GM21528 (cell line): ENCODE measurements around the gene LRRC73.
A peak's percentile ranks its signal among the peaks of the same experiment; 100 is the strongest.
"Not testable (repeated sequence)": the region's sequence is repeated elsewhere in the genome, so short reads cannot be mapped to it uniquely, and the experiment has no call there.

ENCODE experiments used
- ATAC-seq: cut with Tn5 transposase; IDR thresholded peaks from one replicate; pipeline ENCODE4 v1.9.1; 2021; ENCODE audit warnings: mild to moderate bottlenecking, moderate library complexity; ENCODE audit not compliant: unreplicated experiment, low FRiP score

The LRRC73 gene

DNA sequence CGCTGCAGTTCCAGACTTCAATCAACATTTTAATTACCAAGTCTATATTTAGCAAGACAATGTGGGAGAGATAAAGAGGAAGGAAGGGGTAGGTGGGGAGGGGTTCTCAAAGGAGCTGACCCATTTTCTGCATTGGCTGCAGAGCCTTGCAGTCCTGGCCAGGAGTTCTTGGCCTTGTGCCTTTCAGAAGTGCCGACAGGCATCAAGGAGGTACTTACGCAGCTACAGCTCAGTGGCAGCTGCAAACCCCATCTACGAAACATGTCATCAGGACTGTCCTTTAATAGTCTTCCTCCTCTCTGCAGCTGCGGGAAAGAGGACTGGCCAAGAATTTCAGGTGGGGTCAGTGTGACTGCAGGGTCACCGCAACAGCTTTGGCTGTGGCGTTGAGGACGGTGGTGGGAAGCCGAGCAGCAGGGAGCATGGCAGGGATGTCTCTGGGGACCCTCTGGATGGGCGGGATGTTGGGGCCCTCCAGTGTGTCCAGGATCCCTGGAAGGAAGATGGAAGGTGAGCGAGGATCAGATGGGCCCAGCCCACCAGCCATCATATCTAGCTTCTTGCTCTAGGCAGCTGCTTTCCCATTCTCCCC lies 1.8 kb upstream of the LRRC73 start:
- no peak for ATAC-seq

DNA sequence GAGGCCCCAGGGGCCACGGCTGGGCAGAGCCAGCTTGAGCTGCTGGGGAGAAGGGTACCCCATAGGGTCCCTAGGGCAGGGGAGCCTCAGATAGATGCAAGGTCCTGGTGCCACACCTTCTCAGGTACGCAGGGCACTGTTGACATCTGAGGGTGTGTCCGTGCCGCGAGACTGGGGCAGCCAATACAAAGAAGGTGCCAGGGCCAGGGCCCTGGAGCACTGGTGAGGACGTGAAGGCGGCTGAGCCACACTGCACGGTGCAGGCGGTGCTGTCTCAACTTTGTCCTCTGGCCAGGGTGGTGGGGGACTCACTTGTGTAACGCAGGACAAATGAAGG lies 649 bp upstream of the LRRC73 start:
- no peak for ATAC-seq

DNA sequence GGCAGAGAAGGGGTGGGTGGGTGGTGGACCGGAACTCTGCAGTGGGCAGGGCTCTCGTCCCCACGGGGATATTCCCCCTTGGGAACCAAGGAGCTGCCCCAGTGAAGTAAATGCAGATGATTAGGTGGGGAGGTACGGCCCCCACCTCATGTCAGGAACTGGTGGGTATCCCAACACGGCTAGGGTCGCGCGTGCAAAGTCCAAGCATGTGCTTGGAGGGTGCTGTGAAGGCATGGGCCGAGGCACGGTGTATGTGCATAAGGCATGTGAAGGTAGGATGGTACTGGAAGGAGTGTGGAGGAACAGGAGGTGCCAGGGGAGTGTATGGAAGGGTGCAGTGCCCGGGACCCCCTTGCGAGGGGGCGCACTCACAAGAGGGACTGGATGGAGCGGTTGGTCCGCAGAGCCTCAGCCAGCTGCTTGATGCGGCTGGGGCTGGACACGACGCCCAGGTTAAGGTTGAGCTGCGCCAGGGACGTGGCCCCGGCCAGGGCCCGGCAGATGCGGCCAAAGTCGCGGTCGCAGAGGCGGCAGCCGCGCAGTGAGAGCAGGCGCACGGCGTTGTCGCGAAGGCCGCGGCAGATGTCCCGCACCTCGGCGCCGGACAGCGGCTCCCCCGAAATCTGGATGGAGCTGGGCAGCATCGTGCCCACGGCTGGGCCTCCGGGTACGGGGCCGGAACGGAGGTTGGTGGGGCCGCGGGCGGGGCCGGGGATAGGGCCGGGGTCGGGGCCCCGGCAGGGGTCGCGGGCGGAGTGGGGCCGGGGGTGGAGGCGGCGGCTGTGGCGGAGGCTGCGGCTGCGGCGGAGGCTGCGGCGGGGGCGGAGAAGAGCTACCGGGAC lies 783 bp downstream of the LRRC73 start:
- no peak for ATAC-seq

DNA sequence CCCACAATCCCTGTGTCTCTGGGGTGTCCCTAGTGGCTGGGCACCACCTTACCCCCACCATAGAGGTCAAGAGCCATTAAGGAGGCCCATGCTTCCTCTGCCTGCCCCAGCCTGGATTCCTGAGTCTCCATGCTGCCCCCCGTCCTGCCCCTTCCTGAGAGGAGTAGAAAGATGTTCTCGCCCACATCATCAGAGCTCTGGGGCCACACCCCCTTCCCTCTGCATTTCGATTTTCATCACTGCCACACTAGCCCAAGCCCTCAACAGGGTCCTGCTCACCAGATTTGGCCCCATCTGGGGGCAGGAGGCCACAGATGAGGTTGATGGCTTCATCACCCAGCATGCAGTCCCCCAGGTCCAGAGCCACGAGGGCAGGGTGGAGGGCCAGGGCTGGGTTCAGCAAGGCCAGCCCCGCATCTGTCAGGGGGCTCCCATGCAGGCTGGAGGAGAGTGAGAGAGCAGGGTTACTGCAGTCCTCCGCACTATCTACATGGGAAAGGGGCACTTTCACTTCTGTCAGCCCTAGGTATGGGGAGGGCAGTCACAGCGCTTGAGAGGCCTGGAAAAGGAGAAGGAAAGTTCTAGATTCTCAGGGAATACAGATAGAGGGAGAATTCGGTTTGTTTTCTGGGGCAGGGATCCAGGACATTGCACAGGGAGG lies 1.5 kb downstream of the LRRC73 start:
- no peak for ATAC-seq

DNA sequence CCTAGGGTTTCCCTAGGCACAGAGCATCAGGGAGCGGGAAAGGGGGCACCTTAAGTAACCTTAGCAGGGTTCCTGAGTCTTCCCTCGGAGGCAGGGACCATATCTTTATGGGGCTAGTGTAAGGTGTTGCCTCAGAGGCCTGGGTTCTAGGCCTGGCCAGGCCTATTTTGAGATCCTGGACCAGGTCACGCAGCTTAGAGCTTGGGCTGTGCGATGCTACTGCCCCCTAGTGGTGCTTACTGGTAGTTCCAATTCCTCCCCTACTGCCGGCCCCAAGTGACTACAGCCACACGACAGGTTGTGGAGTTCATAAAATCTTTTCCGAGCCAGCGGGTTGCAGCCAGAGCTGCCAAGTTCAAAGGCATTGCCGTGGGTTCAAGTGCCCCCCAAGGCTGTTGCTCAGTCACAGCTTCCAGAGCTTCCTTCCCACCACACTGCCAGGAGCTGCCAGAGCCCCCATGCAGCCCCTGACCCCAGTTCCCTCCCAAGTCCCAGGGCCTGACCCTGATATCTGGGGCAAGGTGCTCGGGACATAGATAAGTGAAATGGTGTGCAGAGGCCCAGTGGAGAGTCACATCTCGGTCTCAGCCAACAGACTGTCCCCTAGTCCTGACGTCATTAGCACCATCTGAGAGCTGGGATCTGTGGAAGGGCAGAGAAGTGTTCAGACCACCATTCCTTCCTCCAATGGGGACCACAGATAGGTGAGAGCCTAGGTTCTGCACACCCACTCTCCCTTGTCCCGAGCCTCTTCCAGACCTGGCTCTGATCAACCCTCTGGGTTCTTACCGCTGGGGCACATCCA lies 3.3 kb downstream of the LRRC73 start:
- peak; percentile 47 for ATAC-seq

DNA sequence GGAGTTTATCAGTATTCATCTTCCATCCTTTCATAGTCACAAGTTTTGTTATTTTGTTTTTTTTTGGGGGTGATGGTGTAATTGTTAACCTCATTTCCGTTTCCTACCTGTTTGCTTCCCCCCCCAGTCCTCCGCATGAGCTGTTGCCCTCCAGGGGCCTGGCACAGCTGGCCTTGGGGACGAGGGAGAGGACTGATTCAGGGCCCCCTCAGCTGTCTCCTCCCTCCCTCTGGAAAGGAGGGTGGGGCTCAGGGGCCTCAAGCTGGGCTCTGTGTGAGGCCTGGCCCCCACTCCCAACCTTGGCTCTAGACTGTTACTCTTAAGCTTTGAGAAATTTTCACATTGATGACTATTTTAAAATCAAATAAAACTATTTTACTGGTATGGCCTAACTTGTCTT lies 4.0 kb downstream of the LRRC73 start:
- no peak for ATAC-seq

DNA sequence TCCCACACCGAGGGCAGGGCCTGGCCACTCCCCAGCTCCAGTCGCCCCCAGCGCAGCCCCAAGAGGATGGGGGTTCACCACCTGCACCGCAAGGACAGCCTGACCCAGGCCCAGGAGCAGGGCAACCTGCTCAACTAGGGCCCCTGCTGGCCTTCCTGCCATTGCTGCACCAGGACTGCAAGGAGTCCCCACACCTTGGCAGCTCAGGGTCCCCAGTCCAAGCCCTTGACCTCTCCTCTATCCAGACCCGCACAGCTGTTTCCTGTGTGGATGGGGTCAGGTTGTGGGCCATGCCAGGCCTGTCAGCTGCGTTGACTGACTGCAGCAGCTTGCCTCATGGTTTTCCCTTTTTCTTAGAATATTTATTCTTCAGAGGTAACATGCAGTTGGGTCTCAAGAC lies 4.4 kb downstream of the LRRC73 start:
- ATAC-seq, result no peak

DNA sequence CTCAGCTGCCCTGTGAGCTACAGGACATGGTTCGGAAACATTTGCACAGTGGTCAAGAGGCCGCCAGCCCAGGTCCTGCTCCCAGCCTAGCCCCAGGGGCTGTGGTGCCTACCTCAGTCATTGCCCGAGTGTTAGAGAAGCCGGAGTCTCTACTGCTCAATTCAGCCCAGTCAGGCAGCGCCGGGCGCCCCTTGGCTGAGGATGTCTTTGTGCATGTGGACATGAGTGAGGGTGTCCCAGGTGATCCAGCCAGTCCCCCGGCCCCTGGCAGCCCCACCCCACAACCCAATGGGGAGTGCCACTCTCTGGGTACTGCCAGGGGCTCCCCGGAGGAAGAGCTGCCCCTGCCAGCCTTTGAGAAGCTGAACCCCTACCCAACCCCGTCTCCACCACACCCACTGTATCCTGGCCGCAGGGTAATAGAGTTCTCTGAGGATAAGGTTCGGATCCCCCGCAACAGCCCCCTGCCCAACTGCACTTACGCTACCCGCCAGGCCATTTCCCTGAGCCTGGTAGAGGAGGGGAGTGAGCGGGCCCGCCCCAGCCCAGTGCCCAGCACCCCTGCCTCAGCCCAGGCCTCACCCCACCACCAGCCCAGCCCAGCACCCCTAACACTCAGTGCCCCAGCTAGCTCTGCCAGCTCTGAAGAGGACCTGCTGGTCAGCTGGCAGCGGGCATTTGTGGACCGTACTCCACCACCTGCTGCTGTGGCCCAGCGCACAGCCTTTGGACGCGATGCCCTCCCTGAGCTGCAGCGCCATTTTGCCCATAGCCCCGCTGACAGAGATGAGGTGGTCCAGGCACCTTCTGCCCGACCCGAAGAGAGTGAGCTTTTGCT lies 5.2 kb downstream of the LRRC73 start:
- no peak for ATAC-seq

DNA sequence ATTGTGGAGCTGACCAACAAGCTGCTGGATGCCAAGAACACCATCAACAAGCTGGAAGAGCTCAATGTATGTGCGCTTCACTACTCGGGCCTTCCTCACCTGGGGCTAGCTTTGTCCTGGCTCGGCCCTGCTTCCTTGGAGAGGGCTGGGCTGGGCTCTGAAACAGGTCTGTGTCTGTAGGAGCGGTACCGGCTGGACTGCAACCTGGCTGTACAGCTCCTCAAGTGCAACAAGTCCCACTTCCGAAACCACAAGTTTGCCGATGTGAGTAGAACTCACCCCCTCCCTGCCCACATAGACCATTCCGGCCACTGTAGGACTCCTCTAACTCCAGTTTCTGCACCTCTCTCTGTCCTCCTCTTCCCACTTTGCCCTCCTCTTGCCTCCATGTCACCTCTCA lies 6.7 kb downstream of the LRRC73 start:
- ATAC-seq, result no peak

DNA sequence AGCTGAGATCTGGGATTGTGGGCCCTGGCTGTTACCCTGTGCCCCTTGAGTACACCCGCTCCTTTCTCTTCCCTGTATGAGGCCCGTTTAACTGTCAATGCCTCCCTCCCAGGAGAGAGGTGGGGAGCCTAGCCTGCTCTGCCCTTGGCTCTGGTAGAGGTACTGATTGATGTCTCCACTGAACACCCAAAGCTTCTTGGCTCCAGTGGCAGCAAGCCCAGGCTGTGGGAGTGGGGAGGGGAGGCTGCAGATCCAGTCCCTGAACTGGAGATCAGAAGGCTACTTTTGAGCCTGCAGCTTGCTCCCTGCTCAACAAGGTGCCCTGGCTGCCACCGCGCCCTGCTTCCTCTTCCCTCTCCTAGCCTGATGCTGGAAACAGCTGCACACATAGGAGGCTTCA lies 7.5 kb downstream of the LRRC73 start:
- no peak for ATAC-seq

DNA sequence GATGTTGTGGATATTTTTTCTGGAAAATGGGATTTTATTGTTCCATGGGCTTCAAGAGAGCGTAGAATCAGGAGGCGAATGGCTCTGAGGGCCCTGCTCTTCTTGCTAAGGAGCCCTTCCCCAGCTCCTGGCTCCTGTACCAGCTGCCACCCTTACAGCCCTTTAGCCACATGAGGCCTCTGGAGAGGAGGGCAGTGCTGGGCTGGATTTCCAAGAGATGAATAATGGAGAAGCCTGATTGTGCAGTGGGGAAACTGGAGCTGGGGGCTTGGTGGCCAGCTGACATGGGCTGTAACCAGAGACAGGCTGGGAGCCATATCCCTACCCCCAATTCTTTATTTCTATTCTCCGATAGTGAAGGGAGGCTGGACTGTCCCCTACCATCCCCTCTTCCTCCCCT lies 9.2 kb downstream of the LRRC73 start:
- no peak for ATAC-seq

DNA sequence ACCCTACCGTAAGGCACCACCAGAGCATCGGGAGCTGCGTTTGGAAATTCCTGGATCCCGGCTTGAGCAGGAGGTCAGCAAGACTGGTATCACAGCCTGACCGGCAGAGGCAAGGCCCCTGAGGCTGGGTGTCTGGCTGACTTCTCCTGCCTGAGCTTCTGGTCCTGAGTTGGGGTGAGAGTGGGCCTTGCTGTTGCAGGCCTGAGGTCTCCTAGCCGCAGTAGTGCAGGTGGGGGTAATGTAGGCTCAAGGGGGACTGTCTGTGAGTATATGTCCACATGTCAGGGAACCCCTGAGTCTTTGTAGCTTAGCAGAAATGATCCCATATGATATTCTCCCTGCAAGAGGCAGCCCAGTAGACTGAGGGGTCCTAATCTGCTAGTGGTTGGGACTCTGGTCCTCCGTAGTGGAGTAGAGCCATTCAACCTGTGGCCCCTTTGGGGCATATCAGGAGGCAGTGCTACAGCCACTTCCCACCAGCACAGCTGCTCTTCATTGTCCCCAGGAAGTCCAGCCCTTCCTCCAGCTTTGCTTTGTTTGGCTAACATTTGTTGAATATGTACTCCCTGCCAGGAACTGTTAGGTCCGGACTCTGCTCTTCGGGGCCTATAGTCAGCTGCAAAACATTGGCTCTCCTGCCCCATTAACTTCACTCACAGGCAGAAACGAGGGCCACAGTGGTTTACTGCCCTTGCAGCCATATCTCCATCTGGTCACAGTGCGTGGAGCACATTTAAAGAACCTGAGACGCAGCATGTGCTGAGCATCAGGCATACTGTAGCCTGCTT lies 10.9 kb downstream of the LRRC73 start:
- ATAC-seq, result no peak

DNA sequence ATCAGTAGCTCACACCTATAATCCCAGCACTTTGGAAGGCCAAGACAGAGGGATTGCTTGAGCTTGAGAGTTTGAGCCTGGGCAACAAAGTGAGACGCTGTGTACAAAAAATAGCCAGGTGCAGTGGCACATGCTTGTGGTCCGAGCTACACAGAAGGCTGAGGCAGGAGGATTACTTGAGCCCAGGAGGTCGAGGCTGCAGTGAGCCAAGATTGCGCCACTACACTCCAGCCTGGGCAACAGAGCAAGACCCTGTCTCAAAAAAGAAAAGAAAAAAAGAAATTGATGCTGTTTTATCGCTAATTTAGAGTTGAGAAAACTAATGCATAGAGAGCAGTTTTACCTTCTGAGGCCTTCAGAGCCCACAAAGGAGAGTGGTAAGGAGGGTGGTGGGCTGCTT lies 11.9 kb downstream of the LRRC73 start:
- ATAC-seq, result not testable (repeated sequence)

DNA sequence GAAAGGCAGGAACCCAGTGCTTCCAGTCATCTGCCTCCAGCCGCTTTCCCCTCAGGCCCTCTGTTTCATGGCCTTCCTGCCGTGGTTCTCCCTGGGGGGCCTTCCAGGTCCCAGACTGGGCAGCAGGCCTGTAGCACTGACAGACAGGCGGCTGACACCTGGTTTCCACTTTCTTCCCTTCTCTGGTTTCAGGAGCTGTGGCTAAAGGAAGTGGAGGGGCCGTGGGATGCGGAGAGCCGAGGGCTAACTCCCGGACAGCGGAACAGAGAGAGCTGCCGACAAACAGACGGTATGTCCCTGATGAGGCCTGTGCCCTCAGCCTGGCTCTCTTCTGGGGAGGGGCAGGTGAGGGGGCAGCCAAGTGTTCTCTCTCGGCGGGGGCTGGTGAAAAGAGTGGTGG lies 12.5 kb downstream of the LRRC73 start:
- ATAC-seq, result no peak

DNA sequence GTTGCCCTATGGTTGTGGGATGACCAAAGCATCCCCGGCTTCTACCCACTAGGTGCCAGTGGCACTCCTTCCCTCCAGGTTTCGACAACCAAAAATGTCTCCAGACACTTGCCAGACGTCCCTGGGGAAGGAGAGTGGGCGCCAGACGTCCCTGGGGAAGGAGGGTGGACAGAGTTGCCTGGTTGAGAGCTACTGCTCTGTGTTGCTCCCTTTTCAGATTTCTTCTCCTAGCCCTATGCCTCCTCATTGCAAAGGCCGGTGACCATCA lies 13.1 kb downstream of the LRRC73 start:
- ATAC-seq, result no peak

DNA sequence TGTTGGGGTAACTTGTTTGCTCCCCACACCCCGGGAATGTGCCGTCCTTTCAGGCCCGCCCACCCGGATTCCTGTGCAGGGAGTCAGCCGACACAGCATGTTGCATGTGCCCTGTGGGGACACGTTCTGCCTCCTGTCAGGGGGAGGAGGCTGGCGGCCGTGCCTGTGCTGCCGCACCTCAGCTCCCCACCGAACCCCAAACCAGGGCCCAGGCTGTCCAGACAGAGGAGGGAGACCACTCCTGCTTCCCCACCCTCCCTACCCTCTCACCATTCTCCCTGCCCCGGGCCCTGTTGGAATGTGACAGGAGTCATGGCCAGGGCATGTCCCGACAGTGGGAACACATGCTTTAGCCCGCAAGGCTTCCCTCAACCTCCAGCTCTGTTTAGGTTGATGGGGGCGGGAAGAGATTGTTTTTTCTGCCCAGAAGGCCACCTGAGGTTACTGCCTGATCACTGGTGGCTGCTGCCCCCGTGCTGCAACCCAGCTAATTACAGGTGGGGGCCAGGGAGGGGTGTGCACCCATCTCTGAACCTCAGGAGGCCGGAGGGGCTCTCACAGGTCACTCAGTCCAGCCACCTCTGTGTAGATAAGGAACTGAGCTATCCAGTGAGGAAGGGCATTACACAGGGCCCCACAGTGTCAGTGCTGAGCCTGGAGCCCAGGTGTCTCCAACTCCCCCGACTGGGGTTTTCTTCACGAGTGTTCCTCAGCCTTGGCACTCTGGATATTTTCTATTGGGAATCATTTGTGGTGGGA lies 13.6 kb downstream of the LRRC73 start:
- no peak for ATAC-seq

DNA sequence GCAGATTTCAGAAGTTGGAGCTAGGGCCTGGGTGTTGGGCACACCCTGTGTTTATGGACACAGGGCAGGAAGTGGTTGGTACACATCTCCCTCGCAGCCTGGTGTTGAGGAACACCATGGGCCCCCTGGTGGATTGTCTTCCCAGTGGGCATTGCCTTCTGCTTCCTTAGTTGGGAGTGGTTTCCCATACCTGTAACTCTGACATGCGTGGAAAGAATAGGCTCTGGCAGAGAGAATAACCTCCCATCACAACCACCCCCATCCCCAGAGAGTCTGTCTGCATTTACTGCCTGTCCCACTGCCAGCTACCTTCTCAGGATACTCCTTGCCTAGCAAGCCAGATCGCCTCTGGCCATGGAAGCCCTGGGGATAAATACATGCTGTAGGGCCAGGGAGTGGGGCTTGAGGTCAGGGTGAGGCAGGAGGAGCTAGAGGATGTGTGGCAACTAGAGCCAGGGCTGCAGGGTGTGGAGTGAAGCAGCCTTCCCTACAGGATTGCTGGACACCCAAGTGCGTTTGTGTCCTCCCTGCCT lies 14.7 kb downstream of the LRRC73 start:
- ATAC-seq, result no peak

DNA sequence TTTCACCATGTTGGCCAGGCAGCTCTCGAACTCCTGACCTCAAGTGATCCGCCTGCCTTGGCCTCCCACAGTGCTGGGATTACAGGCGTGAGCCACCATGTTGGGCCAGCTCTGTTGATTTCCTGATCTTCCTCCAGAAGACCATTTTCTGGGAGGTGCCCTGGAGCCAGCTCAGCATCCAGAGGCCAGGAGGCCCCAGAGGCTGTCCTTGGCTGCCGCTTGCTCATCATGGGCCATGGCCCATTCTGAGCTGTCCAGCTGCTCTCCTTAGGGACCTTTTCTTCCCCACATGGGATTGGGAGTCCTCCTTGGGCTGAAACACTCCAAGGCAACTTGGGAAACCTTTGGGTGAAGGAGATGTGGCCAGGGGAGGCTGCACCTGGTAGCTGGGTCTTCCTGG lies 15.4 kb downstream of the LRRC73 start:
- no peak for ATAC-seq

DNA sequence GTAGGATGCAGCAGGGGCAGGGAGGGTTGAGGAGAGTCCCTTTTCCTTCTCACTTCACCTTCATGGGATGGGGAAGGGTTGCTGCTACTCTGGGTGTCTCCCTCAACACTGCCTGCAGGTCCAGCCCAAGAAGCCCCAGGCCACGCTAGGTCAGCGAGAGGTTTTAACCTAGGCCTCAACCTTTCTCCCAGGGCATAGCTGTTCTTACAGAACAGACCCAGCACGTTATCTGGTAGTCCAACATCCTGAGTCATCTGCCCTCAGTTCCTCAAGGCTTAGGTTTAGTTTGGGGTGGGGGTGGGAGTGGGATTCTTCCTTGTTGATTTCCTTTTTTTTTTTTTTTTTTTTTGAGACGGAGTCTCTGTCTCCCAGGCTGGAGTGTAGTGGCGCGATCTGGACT lies 15.8 kb downstream of the LRRC73 start:
- ATAC-seq, result no peak
